Skin of body (tissue), 2 donors: ENCODE results near the gene PIK3CD. TPM values are rescaled to one million over a fixed set of nuclear protein-coding genes. Genes with fewer than 3 reads are reported as not detected.
"Not testable (repeated sequence)": the region's sequence is repeated elsewhere in the genome, so short reads cannot be mapped to it uniquely, and the experiment has no call there.

ENCODE experiments used
- DNase-seq: peaks from one replicate; lab custom pipeline; 2025; lab: John Stamatoyannopoulos, UW
- total RNA-seq: library from RNA; depleted of rRNA; stranded (reverse); fragments of >200 nt; gene quantifications from one replicate; pipeline ENCODE4 v1.2.3, GENCODE V29; 2014

The PIK3CD gene
- total RNA-seq, 1 donor from 2014 or later, result 3.8 TPM

- no peak for DNase-seq
These were observed 80.8 kb downstream of the PIK3CD start for GRCh38 chr1:9732123-9732971.

- no peak for DNase-seq
These were observed 81.7 kb downstream of the PIK3CD start for GRCh38 chr1:9733160-9733789.

GRCh38 chr1:9735800-9736199 lies 84.3 kb downstream of the PIK3CD start:
- no peak for DNase-seq

GRCh38 chr1:9736241-9736640 lies 84.7 kb downstream of the PIK3CD start:
- no peak for DNase-seq

DNA sequence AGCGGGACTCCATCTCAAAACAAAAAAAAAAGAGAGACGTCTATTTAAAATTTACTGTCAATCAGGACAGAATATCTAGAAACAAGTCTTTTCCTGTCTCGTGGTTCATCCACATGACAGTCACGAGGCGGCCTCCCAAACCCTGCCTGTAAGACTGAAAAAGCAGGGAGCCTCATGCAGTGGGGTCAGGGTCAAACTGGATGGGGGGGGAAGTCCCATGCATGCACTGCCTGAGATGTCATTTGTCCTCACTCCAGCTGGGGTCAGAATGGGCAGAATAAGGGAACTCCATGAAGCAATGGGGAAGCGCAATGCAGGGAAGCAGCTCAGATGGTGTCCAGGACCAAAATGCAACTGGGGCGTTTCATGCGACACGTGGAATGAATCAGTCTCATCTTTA lies 85.5 kb downstream of the PIK3CD start:
- DNase-seq, result no peak

DNA sequence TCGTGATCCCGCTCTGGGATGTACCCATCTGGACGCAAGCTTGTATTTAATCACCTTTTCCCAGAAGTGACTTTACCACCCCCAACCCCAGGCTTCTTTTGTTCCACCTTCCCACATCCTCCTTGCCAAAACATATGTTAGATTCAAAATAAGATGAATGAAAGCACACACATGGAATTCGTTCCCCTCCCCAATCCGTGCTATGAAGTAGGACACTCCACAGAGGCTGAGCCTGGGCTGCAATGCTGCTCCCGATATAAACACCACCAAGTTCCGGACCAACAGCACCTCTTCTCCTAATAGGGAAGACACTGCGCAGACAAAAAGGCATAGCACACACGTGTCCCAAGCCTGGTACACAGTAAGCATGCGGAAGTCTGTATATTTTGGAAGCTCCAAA lies 86.1 kb downstream of the PIK3CD start:
- no peak for DNase-seq

DNA sequence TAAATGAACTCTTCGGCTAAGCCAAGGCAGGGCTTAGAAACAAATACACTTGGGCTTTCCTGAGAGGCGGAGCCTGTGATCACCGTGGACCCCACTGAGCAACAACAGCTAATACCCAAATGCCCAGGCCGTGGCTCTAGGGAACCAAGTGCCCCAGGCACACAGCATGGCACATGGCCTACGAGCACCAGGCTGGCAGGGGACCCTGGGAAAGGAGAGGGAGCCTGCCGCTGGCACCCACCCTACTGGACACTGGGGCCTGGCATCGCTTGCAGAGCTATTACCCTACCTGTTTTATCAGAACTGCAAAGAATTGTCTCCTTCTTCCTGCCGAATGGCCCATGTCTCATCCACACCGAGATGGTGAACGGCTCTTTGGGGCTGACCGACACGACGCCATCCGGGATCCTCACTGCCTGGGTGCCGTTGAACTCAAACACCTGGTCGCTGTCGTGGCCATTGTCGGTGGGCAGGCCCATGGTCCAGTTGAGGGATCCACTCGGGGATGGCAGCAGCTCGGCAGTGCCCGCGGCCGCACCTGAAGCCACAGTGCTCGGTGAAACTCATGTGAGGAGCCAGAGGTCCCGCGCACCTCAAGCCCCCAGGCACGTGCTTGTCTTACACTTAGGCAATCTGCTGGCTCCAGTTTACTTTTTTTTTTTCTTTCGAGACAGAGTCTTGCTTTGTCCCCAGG lies 92.7 kb downstream of the PIK3CD start:
- DNase-seq, result no peak

- DNase-seq, result no peak
These were observed 94.7 kb downstream of the PIK3CD start for GRCh38 chr1:9746211-9746610.

DNA sequence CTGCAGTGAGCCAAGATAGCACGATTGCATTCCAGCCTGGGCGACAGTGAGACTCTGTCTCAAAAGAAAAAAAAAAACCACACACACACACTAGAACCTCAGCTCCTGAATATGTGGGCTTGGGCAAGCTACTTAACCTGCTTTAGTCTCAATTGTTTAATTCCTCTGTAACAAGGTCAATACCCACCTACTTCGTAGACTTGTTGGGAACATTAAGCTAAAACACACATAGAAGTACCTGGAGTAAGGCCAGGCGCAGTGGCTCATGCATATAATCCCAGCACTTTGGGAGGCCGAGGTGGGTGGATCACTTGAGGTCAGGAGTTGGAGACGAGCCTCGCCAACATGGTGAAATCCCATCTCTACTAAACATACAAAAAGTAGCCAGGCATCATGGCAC lies 95.1 kb downstream of the PIK3CD start:
- DNase-seq, result no peak

- DNase-seq, result not testable (repeated sequence)
These were observed 96.9 kb downstream of the PIK3CD start for GRCh38 chr1:9748391-9748790.

GRCh38 chr1:9749361-9749760 lies 97.8 kb downstream of the PIK3CD start:
- no peak for DNase-seq

- no peak for DNase-seq
These were observed 100.4 kb downstream of the PIK3CD start for GRCh38 chr1:9751971-9752370.

DNA sequence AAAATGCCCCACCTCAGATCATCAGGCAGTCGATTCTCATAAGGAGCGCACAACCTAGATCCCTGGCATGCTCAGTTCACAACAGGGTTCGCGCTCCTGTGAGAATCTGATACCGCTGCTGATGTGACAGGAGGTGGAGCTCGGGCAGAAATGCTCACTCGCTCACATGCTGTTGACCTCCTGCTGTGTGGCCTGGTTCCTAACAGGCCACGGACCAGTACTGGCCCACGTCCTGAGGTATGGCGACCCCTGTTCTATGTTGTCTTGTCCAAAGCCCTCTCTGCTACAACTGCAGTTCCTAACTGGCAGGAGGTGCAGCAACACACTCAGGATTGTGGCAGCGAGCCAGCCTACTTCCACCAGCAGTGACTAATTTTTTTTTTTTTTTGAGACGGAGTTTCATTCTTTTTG lies 101.6 kb downstream of the PIK3CD start:
- no peak for DNase-seq

DNA sequence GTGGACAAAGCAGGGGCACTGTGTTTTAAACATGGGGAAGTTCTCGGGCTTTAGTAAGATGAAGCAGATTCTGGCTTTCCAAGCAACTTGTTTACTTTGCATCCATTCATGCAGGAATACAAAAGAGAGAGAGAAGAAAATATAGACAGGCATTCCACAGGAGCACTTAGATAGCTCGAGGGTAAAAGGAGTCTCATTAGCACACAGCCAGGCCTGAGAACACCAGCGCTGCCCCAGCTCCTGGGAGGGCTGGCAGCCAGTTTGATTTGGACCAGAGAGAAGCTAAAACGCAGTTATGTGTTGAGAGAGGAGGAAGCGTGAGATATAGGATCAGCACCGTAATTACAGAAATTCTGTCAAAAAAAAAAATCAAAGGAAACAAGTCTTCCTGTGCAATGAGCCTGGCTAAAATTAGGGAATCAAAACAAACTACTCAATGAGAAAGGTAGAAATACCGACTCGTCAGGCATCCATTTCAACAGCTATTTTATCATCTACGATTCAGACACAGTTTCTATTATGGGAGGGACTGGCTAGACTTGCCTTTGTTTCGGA lies 104.0 kb downstream of the PIK3CD start:
- no peak for DNase-seq

DNA sequence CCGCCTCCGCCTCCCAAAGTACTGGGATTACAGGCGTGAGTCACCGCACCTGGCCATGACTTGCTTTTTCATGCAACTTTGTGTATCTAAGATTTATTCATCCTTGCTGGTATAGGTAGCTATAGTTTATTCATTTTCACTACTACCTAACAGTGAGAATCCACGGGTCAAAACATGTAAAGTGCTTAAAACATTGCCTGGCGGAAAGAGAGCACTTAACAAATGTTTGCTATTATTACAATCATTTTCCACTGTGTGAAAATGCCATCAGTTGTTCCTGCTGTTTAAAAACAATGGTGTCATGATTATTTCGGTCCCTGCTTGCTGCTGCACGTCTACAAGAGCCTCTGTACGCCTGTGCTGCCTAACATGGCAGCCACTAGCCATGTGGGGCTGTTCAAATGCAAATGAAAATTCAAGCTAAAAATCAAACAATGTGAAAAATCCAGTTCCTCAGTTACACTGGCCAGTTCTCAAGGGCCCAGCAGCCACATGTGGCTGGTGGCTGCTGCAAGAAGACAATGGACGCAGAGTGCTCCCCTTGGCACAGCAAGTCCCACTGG lies 107.1 kb downstream of the PIK3CD start:
- no peak for DNase-seq

DNA sequence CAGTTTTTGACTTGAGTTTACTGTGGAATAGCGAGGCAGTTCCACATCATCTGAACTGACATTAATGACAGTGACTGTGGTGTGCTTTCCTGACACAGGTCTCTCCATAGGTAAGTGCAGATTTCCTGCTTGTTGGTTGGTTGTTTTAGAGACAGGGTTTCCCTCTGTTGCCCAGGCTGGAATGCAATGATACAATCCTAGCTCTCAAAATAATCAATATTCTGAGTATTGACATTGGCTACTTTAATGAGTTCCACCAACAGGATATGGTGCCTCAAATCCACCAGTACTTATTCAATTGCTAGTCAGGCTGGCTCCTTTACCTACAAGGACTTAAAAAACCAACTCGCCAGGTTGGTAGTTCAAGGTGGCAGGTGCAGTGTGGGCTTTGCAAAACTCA lies 108.4 kb downstream of the PIK3CD start:
- DNase-seq, result no peak

DNA sequence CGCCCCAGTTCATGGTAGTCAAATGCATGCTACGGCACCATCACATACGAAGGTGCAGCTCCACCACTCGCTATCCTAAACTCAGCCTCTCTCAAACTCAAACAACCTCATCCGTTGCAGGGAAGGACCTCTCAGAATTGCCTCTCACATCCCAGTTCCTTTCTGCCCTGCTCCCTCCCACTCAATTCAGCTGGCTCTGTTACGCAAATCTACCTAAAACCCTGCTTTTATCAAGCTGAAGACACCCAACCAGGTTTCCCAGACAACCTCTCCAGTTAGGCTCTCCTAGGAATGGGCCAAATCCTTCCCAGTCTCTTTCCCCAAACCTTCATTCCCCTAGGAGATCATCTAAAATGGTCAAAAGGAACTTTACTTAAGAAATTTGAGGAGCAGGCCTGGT lies 109.3 kb downstream of the PIK3CD start:
- no peak for DNase-seq

DNA sequence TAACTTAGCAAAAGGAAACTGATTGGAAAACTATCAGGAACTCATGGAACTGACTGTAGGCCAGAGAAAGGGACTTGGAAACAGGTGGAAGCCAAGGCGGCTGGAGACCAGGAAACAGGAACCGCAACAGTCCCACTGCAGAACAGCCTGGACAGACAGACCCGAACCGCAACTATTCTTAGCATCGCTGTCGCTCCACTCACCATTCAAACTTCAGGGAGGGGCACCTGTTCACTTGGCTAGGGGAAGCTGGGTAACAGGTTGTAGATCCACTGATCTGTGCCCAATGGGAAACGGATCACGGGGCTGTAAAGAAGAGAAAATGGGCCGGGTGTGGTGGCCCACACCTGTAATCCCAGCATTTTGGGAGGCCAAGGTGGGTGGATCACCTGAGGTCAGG lies 110.3 kb downstream of the PIK3CD start:
- DNase-seq, result no peak

- DNase-seq, result not testable (repeated sequence)
These were observed 110.9 kb downstream of the PIK3CD start for GRCh38 chr1:9762446-9762845.

- no peak for DNase-seq
These were observed 112.4 kb downstream of the PIK3CD start for GRCh38 chr1:9763914-9764313.

- DNase-seq, result no peak
These were observed 113.0 kb downstream of the PIK3CD start for GRCh38 chr1:9764550-9764949.
